HL-60/S4 (cell line): ENCODE data around the gene HIC1.

Source experiments
- in situ Hi-C: fragments of 300-500 bp; cut with MboI; formaldehyde crosslinking; loops from 2 replicates; pipeline ENCODE4 v1.14.3; 2022; ENCODE audit warnings: low sequenced_read_pairs

Gene HIC1

GRCh38 chr17:2042933-2043332 is 12.0 kb upstream of the HIC1 start:
- in situ Hi-C loops, result loop anchor here (25.0 kb wide), 1 partner anchor 331 kb away; the partner anchor contains the start of genes TLCD2 and WDR81

DNA sequence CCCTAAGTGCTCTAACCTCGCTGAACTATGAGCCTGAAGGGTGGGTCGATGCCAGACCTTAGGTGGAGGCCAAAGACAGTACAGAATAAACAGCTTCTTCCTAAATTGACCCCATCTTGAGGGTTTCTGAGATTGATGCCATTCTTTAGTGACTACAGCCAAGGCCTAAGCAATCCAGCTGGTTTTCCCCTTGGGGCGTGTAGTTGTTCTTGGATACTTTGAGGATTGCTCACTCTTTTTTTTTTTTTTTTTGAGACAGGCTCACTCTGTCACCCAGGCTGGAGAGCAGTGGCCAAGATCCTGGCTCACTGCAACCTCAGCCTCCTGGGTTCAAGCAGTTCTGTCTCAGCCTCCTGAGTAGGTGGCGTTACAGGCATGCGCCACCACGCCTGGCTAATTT is 11.1 kb upstream of the HIC1 start:
- in situ Hi-C loops, result loop anchor here (25.0 kb wide), 1 partner anchor 331 kb away; the partner anchor contains the start of genes TLCD2 and WDR81

- in situ Hi-C loops, result loop anchor here (25.0 kb wide), 1 partner anchor 332 kb away; the partner anchor contains the start of genes TLCD2 and WDR81
Observed at GRCh38 chr17:2044263-2044894, 10.5 kb upstream of the HIC1 start.

DNA sequence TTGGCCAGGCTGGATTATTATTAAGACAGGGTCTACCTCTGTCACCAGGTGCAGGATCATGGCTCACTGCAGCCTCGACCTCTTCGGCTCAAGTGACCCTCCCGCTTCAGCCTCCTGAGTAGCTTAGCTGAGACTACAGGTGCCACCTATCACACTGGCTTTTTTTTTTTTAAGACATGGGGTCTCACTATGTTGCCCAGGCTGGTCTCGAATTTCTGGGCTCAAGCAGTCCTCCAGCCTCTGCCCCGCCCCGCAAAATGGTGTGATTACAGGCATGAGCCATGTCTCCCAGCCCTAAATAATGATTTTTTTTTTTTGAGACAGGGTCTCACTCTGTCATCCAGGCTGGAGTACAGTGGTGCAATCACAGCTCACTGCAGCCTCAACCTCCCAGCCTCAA is 7.3 kb upstream of the HIC1 start:
- in situ Hi-C loops, result loop anchor here (25.0 kb wide), 1 partner anchor 335 kb away; the partner anchor contains the start of genes TLCD2 and WDR81

- in situ Hi-C loops, result loop anchor here (25.0 kb wide), 1 partner anchor 337 kb away; the partner anchor contains the start of genes TLCD2 and WDR81
Observed at GRCh38 chr17:2048805-2049204, 6.1 kb upstream of the HIC1 start.

DNA sequence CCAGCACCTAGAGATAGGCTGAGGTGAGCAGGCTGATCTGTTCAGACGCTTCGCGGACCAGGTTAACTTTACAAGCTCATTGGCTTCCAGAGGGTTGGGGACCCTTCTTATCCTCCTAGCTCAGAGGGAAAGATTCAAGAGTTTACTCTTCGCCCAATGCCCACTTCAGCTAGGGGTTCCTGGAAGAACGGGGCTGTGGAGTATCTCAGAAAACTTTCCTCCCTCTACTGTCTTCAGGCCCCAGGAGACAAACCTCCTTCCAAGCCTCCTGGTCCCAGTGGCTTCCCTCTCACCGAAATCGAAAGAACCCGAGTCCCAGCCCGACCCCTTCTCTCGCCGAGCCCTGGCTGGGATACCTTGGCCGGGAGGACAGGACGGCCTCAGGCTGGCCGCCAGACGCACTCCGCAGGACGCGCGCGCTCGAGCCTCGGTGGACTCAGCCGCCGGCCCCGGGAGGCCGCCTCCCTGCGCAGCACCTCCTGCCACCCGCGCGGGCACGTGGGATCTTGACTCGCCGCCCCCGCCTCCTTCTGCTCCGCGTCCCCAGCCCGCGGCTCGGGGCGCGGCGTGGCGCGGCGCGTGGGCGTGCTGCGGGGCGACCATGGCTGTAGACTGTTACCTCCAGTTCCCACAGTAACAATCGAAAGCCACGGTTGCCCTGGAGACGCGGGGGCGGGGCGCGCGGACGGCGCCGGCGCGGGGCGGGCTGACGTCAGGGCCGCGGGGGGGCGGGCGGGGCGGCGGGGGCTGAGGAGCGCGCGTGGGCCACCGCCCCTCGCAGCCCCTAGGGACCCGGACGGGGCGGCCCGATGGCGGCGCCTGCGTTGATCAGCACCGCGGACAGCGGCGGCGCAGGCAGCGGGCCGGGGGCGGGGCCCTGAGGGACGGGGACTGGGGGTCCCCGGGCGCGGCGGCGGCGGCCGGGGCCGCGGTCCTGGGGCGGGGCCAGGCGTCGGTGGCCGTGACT is 5.3 kb upstream of the HIC1 start:
- in situ Hi-C loops, result loop anchor here (25.0 kb wide), 1 partner anchor 337 kb away; the partner anchor contains the start of genes TLCD2 and WDR81

- in situ Hi-C loops, result no loop called here
Observed at GRCh38 chr17:2050300-2051060, 4.4 kb upstream of the HIC1 start.

DNA sequence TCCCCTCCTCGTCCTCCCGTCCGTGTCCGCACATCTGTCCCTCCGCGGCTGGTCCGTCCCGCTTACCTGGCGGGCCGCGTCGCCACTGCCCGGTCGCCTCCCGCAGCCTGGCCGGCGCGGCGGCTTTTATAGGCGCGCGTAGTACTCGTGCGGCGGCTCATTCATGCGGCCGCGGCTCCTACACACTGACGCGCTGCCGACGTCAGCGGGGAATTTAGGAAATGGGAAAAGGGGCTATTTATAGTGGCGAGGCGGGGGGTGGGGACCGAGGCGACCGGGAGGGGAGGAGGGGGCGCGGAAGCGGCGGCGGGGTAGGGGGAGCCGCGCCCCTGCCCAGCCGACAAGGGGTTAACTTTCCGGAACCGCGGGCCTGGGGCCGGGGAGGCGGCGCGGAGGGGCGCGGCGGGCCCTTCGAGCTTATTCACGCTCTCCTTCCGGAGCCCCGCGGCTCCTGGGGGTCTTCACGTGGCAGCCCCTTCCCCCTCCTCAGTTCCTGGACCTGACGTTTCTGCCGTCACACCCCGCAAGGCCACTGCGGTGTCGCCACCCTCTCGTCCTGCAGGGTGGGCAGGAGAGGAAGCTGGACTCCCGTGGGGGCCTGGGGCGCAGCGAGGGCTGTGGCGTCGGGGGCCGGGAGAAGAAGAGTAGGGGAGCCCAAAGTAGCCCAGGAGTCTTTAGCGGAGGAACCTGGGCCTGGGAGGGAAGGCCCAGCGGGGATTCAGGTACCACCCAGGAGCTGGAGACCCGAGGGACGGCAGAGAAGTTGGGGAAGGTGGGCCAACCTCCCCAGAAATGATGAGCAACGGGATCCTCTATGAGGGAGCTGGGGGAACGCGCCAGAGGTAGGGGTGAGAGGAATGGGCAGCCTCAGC is 3.6 kb upstream of the HIC1 start:
- in situ Hi-C loops, result no loop called here

DNA sequence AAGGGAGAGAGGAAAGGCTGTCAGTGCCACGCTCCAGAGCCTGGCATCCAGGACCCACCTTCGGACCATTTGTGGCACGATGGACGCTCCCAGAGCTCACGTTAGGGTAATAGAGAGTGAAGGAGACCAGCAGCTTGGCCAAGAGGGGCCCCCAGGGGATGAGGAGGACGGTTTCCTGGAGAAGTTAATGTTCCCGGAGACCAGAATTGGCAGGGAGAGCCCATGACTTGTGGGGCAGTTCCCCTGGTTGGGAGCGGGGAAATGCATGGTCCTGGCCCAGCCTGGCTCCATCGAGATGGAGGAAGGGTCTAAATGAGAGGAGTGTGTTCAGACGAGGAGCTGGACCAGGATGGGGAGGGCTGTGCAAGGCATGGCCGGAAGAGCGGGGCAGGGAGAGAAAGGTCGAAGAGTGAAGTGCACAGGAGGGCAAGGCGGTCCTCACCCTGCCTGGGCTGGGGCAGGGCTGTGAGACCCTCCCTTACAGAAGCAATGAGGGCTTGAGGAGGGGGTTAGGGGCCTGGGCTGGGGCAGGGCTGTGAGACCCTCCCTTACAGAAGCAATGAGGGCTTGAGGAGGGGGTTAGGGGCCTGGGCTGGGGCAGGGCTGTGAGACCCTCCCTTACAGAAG is 2.9 kb upstream of the HIC1 start:
- in situ Hi-C loops, result no loop called here

DNA sequence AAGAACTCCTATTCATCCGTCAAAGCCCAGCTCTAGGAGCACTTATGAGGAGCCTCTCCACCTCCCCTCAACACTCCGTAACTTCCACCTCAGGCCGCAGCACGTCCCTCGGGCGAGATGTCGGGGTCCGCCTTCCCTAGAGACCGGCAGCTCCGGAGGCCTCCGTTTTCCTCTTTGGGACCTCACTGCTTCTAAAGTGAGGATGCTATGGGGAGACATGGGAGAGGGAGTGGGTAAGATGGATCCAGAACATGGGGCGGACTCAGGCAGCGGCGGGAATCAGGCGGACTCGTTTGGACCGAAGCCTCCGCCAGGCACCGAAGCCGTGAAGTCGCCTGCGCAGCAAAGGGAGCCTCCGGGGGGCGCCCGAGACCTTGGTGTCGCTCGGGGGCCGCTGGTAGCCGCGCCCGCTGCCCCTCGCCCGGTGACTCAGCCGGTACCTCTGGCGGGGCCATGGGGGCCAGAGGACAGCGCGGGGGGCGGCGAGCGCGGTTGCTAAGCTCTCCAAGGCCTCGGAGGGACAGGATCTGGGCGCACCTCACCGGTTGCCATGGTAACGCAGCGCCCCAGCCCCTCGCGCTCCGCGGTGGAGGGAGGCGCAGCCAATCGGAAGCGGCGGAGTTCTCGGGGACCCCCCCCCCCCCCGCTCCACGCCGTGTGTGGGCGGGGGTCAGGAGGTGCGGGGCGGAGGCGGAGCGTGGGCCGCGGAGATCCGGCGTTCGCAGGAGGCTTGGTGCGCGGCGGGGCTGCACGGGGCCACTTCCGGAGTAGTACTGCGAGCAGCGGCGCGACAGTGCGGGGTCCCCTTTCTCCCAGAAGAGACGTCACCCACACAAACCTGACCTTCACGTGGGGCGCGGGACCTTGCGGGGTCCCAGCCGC is 1.3 kb upstream of the HIC1 start:
- in situ Hi-C loops, result no loop called here

DNA sequence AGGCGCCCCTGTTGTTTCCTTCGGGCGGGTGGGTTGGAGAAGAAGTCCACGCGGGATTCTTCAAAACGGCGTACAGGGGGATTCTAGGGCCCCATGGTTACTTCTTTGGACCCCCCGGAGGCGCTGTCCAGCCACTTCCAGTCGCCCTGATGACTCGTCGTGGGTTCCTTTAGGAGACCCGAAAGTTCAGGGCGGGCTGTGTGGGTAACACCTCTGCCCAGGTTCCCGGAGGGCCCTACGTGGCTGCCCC is 716 bp upstream of the HIC1 start:
- in situ Hi-C loops, result no loop called here

GRCh38 chr17:2055292-2056205 is 646 bp downstream of the HIC1 start:
- in situ Hi-C loops, result no loop called here

- in situ Hi-C loops, result no loop called here
Observed at GRCh38 chr17:2056206-2057174, 1.6 kb downstream of the HIC1 start.

- in situ Hi-C loops, result no loop called here
Observed at GRCh38 chr17:2057175-2057759, 2.4 kb downstream of the HIC1 start.

DNA sequence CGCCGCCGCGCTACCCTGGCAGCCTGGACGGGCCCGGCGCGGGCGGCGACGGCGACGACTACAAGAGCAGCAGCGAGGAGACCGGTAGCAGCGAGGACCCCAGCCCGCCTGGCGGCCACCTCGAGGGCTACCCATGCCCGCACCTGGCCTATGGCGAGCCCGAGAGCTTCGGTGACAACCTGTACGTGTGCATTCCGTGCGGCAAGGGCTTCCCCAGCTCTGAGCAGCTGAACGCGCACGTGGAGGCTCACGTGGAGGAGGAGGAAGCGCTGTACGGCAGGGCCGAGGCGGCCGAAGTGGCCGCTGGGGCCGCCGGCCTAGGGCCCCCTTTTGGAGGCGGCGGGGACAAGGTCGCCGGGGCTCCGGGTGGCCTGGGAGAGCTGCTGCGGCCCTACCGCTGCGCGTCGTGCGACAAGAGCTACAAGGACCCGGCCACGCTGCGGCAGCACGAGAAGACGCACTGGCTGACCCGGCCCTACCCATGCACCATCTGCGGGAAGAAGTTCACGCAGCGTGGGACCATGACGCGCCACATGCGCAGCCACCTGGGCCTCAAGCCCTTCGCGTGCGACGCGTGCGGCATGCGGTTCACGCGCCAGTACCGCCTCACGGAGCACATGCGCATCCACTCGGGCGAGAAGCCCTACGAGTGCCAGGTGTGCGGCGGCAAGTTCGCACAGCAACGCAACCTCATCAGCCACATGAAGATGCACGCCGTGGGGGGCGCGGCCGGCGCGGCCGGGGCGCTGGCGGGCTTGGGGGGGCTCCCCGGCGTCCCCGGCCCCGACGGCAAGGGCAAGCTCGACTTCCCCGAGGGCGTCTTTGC is 3.1 kb downstream of the HIC1 start:
- in situ Hi-C loops, result no loop called here
